GM23338 (cell line): ENCODE data around the gene GPR63.

Experiments
- CREB1 ChIP-seq: fragments of 250-450 bp; sonication (Bioruptor Pico); IDR thresholded peaks from 2 replicates; pipeline ENCODE4 v1.5.0; 2020; ENCODE audit warnings: low read depth, mild to moderate bottlenecking, moderate library complexity
- EZH2 ChIP-seq: fragments of 200-600 bp; sonication (generic); IDR thresholded peaks from one replicate; pipeline ENCODE4 v1.8.0; 2017; ENCODE audit warnings: antibody characterized with exemption, mild to moderate bottlenecking, low read depth; ENCODE audit not compliant: unreplicated experiment
- EZH2phosphoT487 ChIP-seq: fragments of 200-600 bp; sonication (generic); IDR thresholded peaks from one replicate; pipeline ENCODE4 v1.8.1; 2018; ENCODE audit warnings: antibody characterized with exemption; ENCODE audit not compliant: unreplicated experiment
- JUNB ChIP-seq: IDR thresholded peaks from one replicate; pipeline ENCODE4 v1.6.1; 2016; ENCODE audit warnings: antibody characterized with exemption; ENCODE audit not compliant: unreplicated experiment
- POLR2AphosphoS5 ChIP-seq: IDR thresholded peaks from 2 replicates; pipeline ENCODE4 v1.6.1; 2016; ENCODE audit warnings: antibody characterized with exemption, low read depth
- ZNF114 ChIP-seq: fragments of 250-450 bp; sonication (Bioruptor Pico); IDR thresholded peaks from 2 replicates; pipeline ENCODE4 v1.5.0; 2020; ENCODE audit warnings: mild to moderate bottlenecking, moderate library complexity
- ZNF331 ChIP-seq: fragments of 250-450 bp; sonication (Bioruptor Pico); IDR thresholded peaks from 2 replicates; pipeline ENCODE4 v1.5.0; 2020; ENCODE audit warnings: low read depth, mild to moderate bottlenecking, moderate library complexity
- TF ChIP-seq, protein P1 (sequence below), 2 experiments: fragments of 200-600 bp in 1 of 2; sonication (generic) in 1 of 2; conservative IDR thresholded peaks; 2 replicates each; pipeline versions ENCODE4 v1.5.1 to v1.6.1; 2016 to 2017; ENCODE audit warnings: antibody characterized with exemption in 2 of 2, low read depth in 2 of 2, mild to moderate bottlenecking in 2 of 2, moderate library complexity in 1 of 2
- TF ChIP-seq, protein P2 (sequence below): IDR thresholded peaks from one replicate; pipeline ENCODE4 v1.6.1; 2018; ENCODE audit warnings: antibody characterized with exemption; ENCODE audit not compliant: unreplicated experiment

DNA sequence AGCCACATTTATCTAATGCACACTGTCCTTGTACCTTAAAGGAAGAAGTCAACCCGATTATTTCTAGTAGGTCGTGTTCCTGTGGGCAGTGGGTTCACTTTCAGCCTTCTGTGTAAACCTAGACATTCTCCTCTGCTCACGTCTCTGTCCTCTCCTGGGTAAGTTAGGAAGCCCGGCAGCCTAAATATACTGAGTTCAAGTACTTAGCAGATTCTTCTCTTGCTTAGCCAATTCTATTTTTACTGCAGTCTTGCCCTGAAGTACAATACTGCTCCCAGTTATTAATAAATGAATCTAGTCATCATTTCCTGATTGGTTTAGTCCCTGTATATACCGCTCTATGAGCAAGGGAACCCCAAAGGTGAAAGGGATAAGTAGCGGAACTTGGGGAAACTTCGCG is 14.6 kb upstream of the GPR63 start:
- TF ChIP-seq CREB1 (CRISPR knock-in tag) (no peak), EZH2 (no peak), EZH2phosphoT487 (no peak), POLR2AphosphoS5 (no peak), ZNF114 (CRISPR knock-in tag) (no peak), JUNB (no peak), ZNF331 (CRISPR knock-in tag) (no peak)
- TF ChIP-seq, protein P1, sequence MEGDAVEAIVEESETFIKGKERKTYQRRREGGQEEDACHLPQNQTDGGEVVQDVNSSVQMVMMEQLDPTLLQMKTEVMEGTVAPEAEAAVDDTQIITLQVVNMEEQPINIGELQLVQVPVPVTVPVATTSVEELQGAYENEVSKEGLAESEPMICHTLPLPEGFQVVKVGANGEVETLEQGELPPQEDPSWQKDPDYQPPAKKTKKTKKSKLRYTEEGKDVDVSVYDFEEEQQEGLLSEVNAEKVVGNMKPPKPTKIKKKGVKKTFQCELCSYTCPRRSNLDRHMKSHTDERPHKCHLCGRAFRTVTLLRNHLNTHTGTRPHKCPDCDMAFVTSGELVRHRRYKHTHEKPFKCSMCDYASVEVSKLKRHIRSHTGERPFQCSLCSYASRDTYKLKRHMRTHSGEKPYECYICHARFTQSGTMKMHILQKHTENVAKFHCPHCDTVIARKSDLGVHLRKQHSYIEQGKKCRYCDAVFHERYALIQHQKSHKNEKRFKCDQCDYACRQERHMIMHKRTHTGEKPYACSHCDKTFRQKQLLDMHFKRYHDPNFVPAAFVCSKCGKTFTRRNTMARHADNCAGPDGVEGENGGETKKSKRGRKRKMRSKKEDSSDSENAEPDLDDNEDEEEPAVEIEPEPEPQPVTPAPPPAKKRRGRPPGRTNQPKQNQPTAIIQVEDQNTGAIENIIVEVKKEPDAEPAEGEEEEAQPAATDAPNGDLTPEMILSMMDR (conservative IDR thresholded peaks at IDR 0.05; ENCODE audit: low read depth in 2 of 2) = no peak
- TF ChIP-seq, protein P2, sequence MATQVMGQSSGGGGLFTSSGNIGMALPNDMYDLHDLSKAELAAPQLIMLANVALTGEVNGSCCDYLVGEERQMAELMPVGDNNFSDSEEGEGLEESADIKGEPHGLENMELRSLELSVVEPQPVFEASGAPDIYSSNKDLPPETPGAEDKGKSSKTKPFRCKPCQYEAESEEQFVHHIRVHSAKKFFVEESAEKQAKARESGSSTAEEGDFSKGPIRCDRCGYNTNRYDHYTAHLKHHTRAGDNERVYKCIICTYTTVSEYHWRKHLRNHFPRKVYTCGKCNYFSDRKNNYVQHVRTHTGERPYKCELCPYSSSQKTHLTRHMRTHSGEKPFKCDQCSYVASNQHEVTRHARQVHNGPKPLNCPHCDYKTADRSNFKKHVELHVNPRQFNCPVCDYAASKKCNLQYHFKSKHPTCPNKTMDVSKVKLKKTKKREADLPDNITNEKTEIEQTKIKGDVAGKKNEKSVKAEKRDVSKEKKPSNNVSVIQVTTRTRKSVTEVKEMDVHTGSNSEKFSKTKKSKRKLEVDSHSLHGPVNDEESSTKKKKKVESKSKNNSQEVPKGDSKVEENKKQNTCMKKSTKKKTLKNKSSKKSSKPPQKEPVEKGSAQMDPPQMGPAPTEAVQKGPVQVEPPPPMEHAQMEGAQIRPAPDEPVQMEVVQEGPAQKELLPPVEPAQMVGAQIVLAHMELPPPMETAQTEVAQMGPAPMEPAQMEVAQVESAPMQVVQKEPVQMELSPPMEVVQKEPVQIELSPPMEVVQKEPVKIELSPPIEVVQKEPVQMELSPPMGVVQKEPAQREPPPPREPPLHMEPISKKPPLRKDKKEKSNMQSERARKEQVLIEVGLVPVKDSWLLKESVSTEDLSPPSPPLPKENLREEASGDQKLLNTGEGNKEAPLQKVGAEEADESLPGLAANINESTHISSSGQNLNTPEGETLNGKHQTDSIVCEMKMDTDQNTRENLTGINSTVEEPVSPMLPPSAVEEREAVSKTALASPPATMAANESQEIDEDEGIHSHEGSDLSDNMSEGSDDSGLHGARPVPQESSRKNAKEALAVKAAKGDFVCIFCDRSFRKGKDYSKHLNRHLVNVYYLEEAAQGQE = no peak
